ENCODE results near the gene RHOA.

DNA sequence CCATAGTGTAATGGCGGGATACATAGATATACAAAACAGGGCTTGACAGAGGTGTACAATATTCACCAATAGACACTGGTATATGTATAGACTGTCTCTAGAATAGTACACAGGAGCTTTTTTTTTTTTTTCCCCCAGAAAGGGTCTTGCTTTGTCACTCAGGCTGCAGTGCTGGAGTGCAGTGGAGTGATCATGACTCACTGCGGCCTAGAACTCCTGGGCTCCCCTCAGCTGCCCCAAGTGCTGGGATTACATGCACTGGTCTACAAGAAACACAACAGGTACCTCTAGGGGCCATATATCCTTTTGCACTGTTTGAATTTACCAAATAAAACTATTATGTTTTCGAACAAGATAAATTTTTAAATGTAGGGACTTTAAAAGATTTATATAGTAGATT lies 12.3 kb downstream of the RHOA start:
- TF ChIP-seq, protein P1, sequence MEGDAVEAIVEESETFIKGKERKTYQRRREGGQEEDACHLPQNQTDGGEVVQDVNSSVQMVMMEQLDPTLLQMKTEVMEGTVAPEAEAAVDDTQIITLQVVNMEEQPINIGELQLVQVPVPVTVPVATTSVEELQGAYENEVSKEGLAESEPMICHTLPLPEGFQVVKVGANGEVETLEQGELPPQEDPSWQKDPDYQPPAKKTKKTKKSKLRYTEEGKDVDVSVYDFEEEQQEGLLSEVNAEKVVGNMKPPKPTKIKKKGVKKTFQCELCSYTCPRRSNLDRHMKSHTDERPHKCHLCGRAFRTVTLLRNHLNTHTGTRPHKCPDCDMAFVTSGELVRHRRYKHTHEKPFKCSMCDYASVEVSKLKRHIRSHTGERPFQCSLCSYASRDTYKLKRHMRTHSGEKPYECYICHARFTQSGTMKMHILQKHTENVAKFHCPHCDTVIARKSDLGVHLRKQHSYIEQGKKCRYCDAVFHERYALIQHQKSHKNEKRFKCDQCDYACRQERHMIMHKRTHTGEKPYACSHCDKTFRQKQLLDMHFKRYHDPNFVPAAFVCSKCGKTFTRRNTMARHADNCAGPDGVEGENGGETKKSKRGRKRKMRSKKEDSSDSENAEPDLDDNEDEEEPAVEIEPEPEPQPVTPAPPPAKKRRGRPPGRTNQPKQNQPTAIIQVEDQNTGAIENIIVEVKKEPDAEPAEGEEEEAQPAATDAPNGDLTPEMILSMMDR (IDR thresholded peaks at IDR 0.05; ENCODE audit: insufficient read depth, low read depth, low read length) = no peak
- no peak for TF ChIP-seq EZH2 (IDR thresholded peaks at IDR 0.05; ENCODE audit: insufficient read depth, low read length)

Measured in astrocyte (in vitro differentiated cells and primary cell).